Nephron (organoid): ENCODE measurements around the gene TLR5.

Experiments
- H3K27ac Mint-ChIP-seq, 3 experiments: 2 replicates each; pipeline ENCODE4 v1.8.0; 2020; ENCODE audit warnings: mixed read lengths in 3 of 3, mild to moderate bottlenecking in 2 of 3, moderate library complexity in 1 of 3
- H3K27me3 Mint-ChIP-seq: 2 replicates; pipeline ENCODE4 v1.8.0; 2021; ENCODE audit warnings: low read depth, mild to moderate bottlenecking, moderate library complexity, mixed read lengths
- H3K36me3 Mint-ChIP-seq: 2 replicates; pipeline ENCODE4 v1.8.0; 2020; ENCODE audit warnings: low read depth, mixed read lengths
- H3K4me1 Mint-ChIP-seq: 2 replicates; pipeline ENCODE4 v1.8.0; 2020; ENCODE audit warnings: mixed read lengths
- H3K4me3 Mint-ChIP-seq, 3 experiments: 2 replicates each; pipeline ENCODE4 v1.8.0; 2020; ENCODE audit warnings: mild to moderate bottlenecking in 3 of 3, mixed read lengths in 3 of 3, moderate library complexity in 2 of 3
- H3K9me3 Mint-ChIP-seq: 2 replicates; pipeline ENCODE4 v1.8.0; 2020; ENCODE audit warnings: mixed read lengths
- CTCF ChIP-seq, 3 experiments: fragments of 200-600 bp; sonication (generic); IDR thresholded peaks; one replicate each; pipeline ENCODE4 v1.5.0; 2021; ENCODE audit warnings: antibody characterized with exemption in 3 of 3; ENCODE audit not compliant: unreplicated experiment in 3 of 3

TLR5 gene

GRCh38 chr1:223183268-223183862, 40.3 kb upstream of the TLR5 start:
- H3K36me3 Mint-ChIP-seq = no peaks in the 10 kb centered on the region
- no peaks in the 10 kb centered on the region for H3K27me3 Mint-ChIP-seq
- peaks cover 7% of the 10 kb centered on the region for H3K4me1 Mint-ChIP-seq
- H3K4me3 Mint-ChIP-seq = no peak overlapping the region
- no peak overlapping the region for H3K27ac Mint-ChIP-seq
- no peak for TF ChIP-seq CTCF (IDR thresholded peaks at IDR 0.05; ENCODE audit: unreplicated experiment in 3 of 3)
- no peaks in the 10 kb centered on the region for H3K9me3 Mint-ChIP-seq

- H3K4me3 Mint-ChIP-seq = no peak overlapping the region
- peaks cover 7% of the 10 kb centered on the region for H3K4me1 Mint-ChIP-seq
- no peaks in the 10 kb centered on the region for H3K9me3 Mint-ChIP-seq
- no peaks in the 10 kb centered on the region for H3K27me3 Mint-ChIP-seq
- TF ChIP-seq CTCF (IDR thresholded peaks at IDR 0.05; ENCODE audit: unreplicated experiment in 3 of 3) = no peak
- H3K27ac Mint-ChIP-seq = peak overlapping the region in 2 of 3 experiments; percentile 9 to 62
- no peaks in the 10 kb centered on the region for H3K36me3 Mint-ChIP-seq
Measured at GRCh38 chr1:223180731-223181321, 37.8 kb upstream of the TLR5 start.

GRCh38 chr1:223179786-223180185, 36.7 kb upstream of the TLR5 start:
- no peak overlapping the region for H3K27ac Mint-ChIP-seq
- no peaks in the 10 kb centered on the region for H3K36me3 Mint-ChIP-seq
- H3K9me3 Mint-ChIP-seq = no peaks in the 10 kb centered on the region
- no peak overlapping the region for H3K4me3 Mint-ChIP-seq
- H3K4me1 Mint-ChIP-seq = peaks cover 7% of the 10 kb centered on the region
- H3K27me3 Mint-ChIP-seq = no peaks in the 10 kb centered on the region
- TF ChIP-seq CTCF (IDR thresholded peaks at IDR 0.05; ENCODE audit: unreplicated experiment in 3 of 3) = no peak

GRCh38 chr1:223179280-223179679, 36.2 kb upstream of the TLR5 start:
- TF ChIP-seq CTCF (IDR thresholded peaks at IDR 0.05; ENCODE audit: unreplicated experiment in 3 of 3) = no peak
- H3K27ac Mint-ChIP-seq = no peak overlapping the region
- H3K4me1 Mint-ChIP-seq = peaks cover 7% of the 10 kb centered on the region
- no peaks in the 10 kb centered on the region for H3K36me3 Mint-ChIP-seq
- H3K4me3 Mint-ChIP-seq = no peak overlapping the region
- no peaks in the 10 kb centered on the region for H3K9me3 Mint-ChIP-seq
- H3K27me3 Mint-ChIP-seq = no peaks in the 10 kb centered on the region

- Mint-ChIP-seq H3K4me3 (no peak overlapping the region), H3K4me1 (peaks cover 7% of the 10 kb centered on the region), H3K9me3 (no peaks in the 10 kb centered on the region), H3K27me3 (no peaks in the 10 kb centered on the region), H3K36me3 (no peaks in the 10 kb centered on the region), H3K27ac (peak overlapping the region in 1 of 3 experiments; percentile 10)
- TF ChIP-seq CTCF (IDR thresholded peaks at IDR 0.05; ENCODE audit: unreplicated experiment in 3 of 3) = no peak
Measured at GRCh38 chr1:223177681-223178080, 34.6 kb upstream of the TLR5 start.

- Mint-ChIP-seq H3K4me3 (no peak overlapping the region), H3K4me1 (peaks cover 7% of the 10 kb centered on the region), H3K9me3 (peaks cover 2% of the 10 kb centered on the region), H3K27ac (no peak overlapping the region), H3K36me3 (no peaks in the 10 kb centered on the region), H3K27me3 (no peaks in the 10 kb centered on the region)
- no peak for TF ChIP-seq CTCF (IDR thresholded peaks at IDR 0.05; ENCODE audit: unreplicated experiment in 3 of 3)
Measured at GRCh38 chr1:223176437-223176836, 33.4 kb upstream of the TLR5 start.
